Left ventricle myocardium inferior (tissue), 1 donor: ENCODE data around the gene CUX1. TPM values are rescaled to one million over a fixed set of nuclear protein-coding genes. Genes with fewer than 3 reads are reported as not detected.

Experiments used
- DNase-seq: peaks from one replicate; pipeline ENCODE4 v3.0.0-alpha.2; 2020
- H3K27ac ChIP-seq: fragments of 200-600 bp; replicated peaks from 2 replicates; pipeline ENCODE4 v1.8.0; 2021
- H3K27me3 ChIP-seq: fragments of 200-600 bp; 2 replicates; pipeline ENCODE4 v1.8.0; 2021; ENCODE audit warnings: low read depth
- H3K36me3 ChIP-seq: fragments of 200-600 bp; 2 replicates; pipeline ENCODE4 v1.8.0; 2021
- H3K4me1 ChIP-seq: fragments of 200-600 bp; 2 replicates; pipeline ENCODE4 v1.8.0; 2021
- H3K4me3 ChIP-seq: fragments of 200-600 bp; 2 replicates; pipeline ENCODE4 v1.8.0; 2021; ENCODE audit warnings: mild to moderate bottlenecking, moderate library complexity
- H3K9me3 ChIP-seq: fragments of 200-600 bp; replicated peaks from 2 replicates; pipeline ENCODE4 v1.8.0; 2021
- CTCF ChIP-seq: fragments of 200-600 bp; IDR thresholded peaks from 2 replicates; pipeline ENCODE4 v1.8.0; 2021; ENCODE audit warnings: antibody characterized with exemption, mild to moderate bottlenecking, borderline replicate concordance
- intact Hi-C: fragments of 100-400 bp; cut with micrococcal nuclease; formaldehyde crosslinking; loops from one replicate; pipeline ENCODE4 v1.11.0; 2022
- total RNA-seq: library from RNA; stranded (reverse); fragmentation: NEBNext Ultra II Directional; extraction: Animal tissue kit (Norgen Biotek cat#: 25700); gene quantifications from one replicate; pipeline ENCODE4 v1.2.1, GENCODE V29; 2021
- donor health status: DM: no; HTN: yes; CAD: no; lungs with severe emphysema.

Gene CUX1
- total RNA-seq, 1 donor from 2014 or later, result 125 TPM

- TF ChIP-seq CTCF, result no peak
- Histone ChIP-seq H3K9me3 (no peaks in the 10 kb centered on the region), H3K27me3 (no peaks in the 10 kb centered on the region), H3K36me3 (peaks cover 62% of the 10 kb centered on the region), H3K27ac (no peak overlapping the region), H3K4me3 (no peak overlapping the region), H3K4me1 (peaks cover 4% of the 10 kb centered on the region)
- intact Hi-C loops, result loop anchor here (5.0 kb wide), 1 partner anchor 295 kb away; no protein-coding TSS in a partner anchor
- DNase-seq, result no peak
Measured at GRCh38 chr7:102107474-102108104, 290.2 kb downstream of the CUX1 start.

- peaks cover 4% of the 10 kb centered on the region for H3K4me1 ChIP-seq
Measured at GRCh38 chr7:102111061-102112041, 293.9 kb downstream of the CUX1 start.

GRCh38 chr7:102115181-102115580 lies 297.8 kb downstream of the CUX1 start:
- DNase-seq, result no peak
- H3K4me1 ChIP-seq, result peaks cover 4% of the 10 kb centered on the region
- H3K27me3 ChIP-seq, result no peaks in the 10 kb centered on the region
- H3K36me3 ChIP-seq, result peaks cover 50% of the 10 kb centered on the region
- no peak overlapping the region for H3K27ac ChIP-seq
- no peaks in the 10 kb centered on the region for H3K9me3 ChIP-seq
- no peak for TF ChIP-seq CTCF
- no peak overlapping the region for H3K4me3 ChIP-seq
- intact Hi-C loops, result no loop called here

More at GRCh38 chr7:102111061-102112041, 293.9 kb downstream of the CUX1 start:
- Histone ChIP-seq H3K27me3 (no peaks in the 10 kb centered on the region), H3K4me3 (no peak overlapping the region), H3K27ac (no peak overlapping the region), H3K9me3 (no peaks in the 10 kb centered on the region), H3K36me3 (peaks cover 71% of the 10 kb centered on the region)
- TF ChIP-seq CTCF, result no peak
- no peak for DNase-seq
- intact Hi-C loops, result no loop called here

- no peaks in the 10 kb centered on the region for H3K9me3 ChIP-seq
- H3K36me3 ChIP-seq, result peaks cover 50% of the 10 kb centered on the region
- DNase-seq, result no peak
Measured at GRCh38 chr7:102115931-102116330, 298.5 kb downstream of the CUX1 start.

More at GRCh38 chr7:102115931-102116330, 298.5 kb downstream of the CUX1 start:
- Histone ChIP-seq H3K27me3 (no peaks in the 10 kb centered on the region), H3K4me1 (peaks cover 4% of the 10 kb centered on the region), H3K4me3 (no peak overlapping the region), H3K27ac (no peak overlapping the region)
- intact Hi-C loops, result no loop called here
- TF ChIP-seq CTCF, result no peak
